ENCODE data around the gene NUP210. TPM values are rescaled to one million over a fixed set of nuclear protein-coding genes. Genes with fewer than 3 reads are reported as not detected.

Gene NUP210
- total and polyA plus RNA-seq, 2 of the 13 experiments (the other 11 are each of a cell fraction or from before 2014, with no cell fraction given) = 31.6 to 35.2 TPM

DNA sequence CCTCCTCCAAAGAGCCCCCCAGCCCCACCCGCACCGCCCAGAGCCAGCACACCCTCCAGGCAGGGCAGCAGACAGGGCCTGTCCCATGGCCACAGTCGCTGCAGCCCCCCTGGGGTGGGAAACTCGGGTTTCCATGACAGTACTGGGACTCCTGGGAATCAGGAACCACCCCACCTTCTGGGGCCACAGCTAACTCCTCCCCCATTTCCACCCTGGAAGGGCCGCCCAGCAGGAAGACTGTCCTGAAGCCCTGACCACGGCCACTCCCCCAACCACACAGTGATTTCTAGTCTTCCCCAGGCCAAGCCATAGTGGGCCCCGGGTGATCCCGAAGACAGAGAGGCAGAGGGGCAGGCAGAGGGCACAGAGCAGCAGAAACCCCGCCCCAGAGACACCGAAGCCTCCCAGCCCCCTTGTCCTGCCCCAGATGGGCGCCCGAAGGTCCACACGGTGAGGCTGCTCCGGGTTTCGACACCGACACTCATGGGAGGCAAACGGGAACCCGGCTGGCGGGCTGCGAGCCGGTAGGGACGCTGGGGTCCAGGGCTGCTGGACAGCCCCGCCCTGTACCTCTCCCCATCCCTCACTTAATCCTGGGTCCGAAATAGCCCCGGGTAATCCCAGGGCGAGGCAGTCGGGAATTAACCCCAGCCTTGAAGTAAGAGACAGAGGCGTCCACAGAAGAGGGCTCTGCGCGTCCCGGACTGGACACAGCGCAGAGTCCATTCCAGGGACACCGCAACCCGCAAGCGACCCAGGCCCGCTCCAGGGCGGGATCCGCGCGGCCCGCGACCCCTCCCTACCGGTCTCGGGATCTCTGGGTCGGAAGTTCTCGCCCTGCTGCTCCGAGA lies 138.4 kb downstream of the NUP210 start (continued):
- no peak for TF ChIP-seq JARID2 (CRISPR knock-in tag; IDR thresholded peaks at IDR 0.05; ENCODE audit: insufficient replicate concordance)
- no peak for TF ChIP-seq MBD4 (IDR thresholded peaks at IDR 0.05; ENCODE audit: borderline replicate concordance, low read length)
- TF ChIP-seq, protein P1, sequence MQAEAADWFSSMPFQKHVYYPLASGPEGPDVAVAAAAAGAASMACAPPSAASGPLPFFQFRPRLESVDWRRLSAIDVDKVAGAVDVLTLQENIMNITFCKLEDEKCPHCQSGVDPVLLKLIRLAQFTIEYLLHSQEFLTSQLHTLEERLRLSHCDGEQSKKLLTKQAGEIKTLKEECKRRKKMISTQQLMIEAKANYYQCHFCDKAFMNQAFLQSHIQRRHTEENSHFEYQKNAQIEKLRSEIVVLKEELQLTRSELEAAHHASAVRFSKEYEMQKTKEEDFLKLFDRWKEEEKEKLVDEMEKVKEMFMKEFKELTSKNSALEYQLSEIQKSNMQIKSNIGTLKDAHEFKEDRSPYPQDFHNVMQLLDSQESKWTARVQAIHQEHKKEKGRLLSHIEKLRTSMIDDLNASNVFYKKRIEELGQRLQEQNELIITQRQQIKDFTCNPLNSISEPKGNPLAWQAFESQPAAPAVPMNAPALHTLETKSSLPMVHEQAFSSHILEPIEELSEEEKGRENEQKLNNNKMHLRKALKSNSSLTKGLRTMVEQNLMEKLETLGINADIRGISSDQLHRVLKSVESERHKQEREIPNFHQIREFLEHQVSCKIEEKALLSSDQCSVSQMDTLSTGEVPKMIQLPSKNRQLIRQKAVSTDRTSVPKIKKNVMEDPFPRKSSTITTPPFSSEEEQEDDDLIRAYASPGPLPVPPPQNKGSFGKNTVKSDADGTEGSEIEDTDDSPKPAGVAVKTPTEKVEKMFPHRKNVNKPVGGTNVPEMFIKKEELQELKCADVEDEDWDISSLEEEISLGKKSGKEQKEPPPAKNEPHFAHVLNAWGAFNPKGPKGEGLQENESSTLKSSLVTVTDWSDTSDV (CRISPR knock-in tag; IDR thresholded peaks at IDR 0.05) = no peak

DNA sequence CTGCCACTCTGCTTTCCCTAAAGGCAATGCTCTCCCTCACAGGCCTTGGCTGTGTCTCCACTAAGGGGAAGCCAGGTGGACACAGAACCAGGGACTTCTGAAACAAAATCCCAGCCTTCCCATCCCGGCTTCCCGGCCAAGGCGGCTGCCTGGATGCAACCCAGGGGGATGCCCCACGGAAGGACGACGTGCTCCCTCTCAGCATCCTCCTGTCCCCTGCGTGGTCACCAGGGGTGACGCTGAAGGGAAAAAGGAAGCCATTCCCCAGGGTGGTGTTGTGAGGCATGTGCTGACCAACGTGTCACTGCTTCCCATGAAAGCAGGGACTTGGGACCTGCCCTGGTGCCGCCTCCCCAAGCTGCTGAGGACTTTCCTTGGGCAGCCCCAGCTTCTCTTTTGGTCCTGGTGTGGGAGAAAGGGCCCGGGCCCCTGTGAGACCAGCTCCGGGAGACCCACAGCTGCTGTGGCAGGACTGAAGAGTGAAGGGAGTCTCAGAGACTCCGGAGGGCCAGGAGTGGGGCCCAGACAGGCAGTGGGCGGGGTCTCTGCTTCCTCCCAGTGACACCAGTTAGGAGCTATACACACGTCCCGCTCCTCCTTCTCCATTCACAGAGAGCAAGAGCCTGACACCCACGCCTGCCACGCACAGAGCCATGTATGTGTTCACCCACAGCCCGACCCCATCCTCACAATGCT lies 139.2 kb downstream of the NUP210 start:
- Histone ChIP-seq H3K4me3 (replicated peaks in 1 of 3; ENCODE audit: insufficient read depth in 1 of 3, low read depth in 2 of 3, low read length in 3 of 3) (peak overlapping the region; percentile 76 to 94 (median 93); a peak in 5 of 6 replicates), H3K79me2 (ENCODE audit: insufficient read depth, low read length) (peaks cover 56% of the 10 kb centered on the region), H3K9me3 (ENCODE audit: low read length) (no peaks in the 10 kb centered on the region), H2AFZ (ENCODE audit: low read length) (no peak overlapping the region), H4K20me1 (ENCODE audit: insufficient read depth, low read length) (peaks cover 2% of the 10 kb centered on the region; the same call in 1 of the 2 replicates), H3K4me1 (ENCODE audit: insufficient read depth, low read length) (peaks cover 68% of the 10 kb centered on the region), H3K36me3 (replicated peaks in 1 of 2; ENCODE audit: control insufficient read depth in 1 of 2, insufficient read depth in 2 of 2, low read length in 2 of 2) (peaks cover 0 to 7% of the 10 kb centered on the region in 2 experiments; a peak in 1 of 5 replicates), H3K27ac (ENCODE audit: extremely low read length, insufficient read depth, low read length) (peak overlapping the region; percentile 81), H3K4me2 (ENCODE audit: low read depth, low read length) (peak overlapping the region; percentile 79), H3K27me3 (ENCODE audit: control insufficient read depth in 1 of 2, insufficient read depth in 2 of 2, low read length in 2 of 2) (peaks cover under 1 to 11% of the 10 kb centered on the region in 2 experiments; a peak in 3 of 5 replicates), H3K9ac (ENCODE audit: insufficient read depth, low read depth, low read length) (peak overlapping the region; percentile 88)
- ChIA-PET POLR2A (interaction anchor here (0.6 to 0.8 kb wide), 3 partner anchors 17 to 58 kb away, joined by 3 to 4 read pairs (median 3); no protein-coding TSS in a partner anchor), CTCF (ENCODE audit: low intra/inter-chr PET ratio, low total read pairs) (no interaction called here)
- ATAC-seq (peak; percentile 59), FAIRE-seq (no peak), DNase-seq (ENCODE audit: low spot score) (no peak)
- intact Hi-C loops (cut with micrococcal nuclease; ENCODE audit: unreplicated experiment) (loop anchor here (1.0 to 5.0 kb wide), 2 partner anchors 17 to 89 kb away; no protein-coding TSS in a partner anchor), in situ Hi-C loops (cut with HindIII; ENCODE audit: extremely low pct_ligation_motif_present, low pct_unique_long_range_greater_than_20kb) (loop anchor here (5.0 kb wide), 1 partner anchor 189 kb away; no protein-coding TSS in a partner anchor)
- no TSS peak for BruUV-seq (replicated peaks)
- 42% methylated on average over 13 of the region's 19 CpGs for WGBS (ENCODE audit: low lambda C conversion rate)
- TF ChIP-seq PAWR (CRISPR knock-in tag; IDR thresholded peaks at IDR 0.05; ENCODE audit: borderline replicate concordance) (no peak), SKI (IDR thresholded peaks at IDR 0.05; ENCODE audit: partially characterized antibody) (no peak), KAT7 (CRISPR knock-in tag; IDR thresholded peaks at IDR 0.05; ENCODE audit: borderline replicate concordance) (no peak), FOXC1 (CRISPR knock-in tag; IDR thresholded peaks at IDR 0.05; ENCODE audit: borderline replicate concordance) (no peak), ZNF766 (CRISPR knock-in tag; IDR thresholded peaks at IDR 0.05; ENCODE audit: borderline replicate concordance) (no peak), NRL (CRISPR knock-in tag; IDR thresholded peaks at IDR 0.05; ENCODE audit: borderline replicate concordance) (0 out of 2 replicates have a peak, but pooled peaks have one; percentile 44)
- TF ChIP-seq, protein P2, sequence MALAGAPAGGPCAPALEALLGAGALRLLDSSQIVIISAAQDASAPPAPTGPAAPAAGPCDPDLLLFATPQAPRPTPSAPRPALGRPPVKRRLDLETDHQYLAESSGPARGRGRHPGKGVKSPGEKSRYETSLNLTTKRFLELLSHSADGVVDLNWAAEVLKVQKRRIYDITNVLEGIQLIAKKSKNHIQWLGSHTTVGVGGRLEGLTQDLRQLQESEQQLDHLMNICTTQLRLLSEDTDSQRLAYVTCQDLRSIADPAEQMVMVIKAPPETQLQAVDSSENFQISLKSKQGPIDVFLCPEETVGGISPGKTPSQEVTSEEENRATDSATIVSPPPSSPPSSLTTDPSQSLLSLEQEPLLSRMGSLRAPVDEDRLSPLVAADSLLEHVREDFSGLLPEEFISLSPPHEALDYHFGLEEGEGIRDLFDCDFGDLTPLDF (CRISPR knock-in tag; IDR thresholded peaks at IDR 0.05) = no peak
- TF ChIP-seq, protein P3, sequence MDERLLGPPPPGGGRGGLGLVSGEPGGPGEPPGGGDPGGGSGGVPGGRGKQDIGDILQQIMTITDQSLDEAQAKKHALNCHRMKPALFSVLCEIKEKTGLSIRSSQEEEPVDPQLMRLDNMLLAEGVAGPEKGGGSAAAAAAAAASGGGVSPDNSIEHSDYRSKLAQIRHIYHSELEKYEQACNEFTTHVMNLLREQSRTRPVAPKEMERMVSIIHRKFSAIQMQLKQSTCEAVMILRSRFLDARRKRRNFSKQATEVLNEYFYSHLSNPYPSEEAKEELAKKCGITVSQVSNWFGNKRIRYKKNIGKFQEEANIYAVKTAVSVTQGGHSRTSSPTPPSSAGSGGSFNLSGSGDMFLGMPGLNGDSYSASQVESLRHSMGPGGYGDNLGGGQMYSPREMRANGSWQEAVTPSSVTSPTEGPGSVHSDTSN (CRISPR knock-in tag; IDR thresholded peaks at IDR 0.05) = no peak
- TF ChIP-seq, protein P4, sequence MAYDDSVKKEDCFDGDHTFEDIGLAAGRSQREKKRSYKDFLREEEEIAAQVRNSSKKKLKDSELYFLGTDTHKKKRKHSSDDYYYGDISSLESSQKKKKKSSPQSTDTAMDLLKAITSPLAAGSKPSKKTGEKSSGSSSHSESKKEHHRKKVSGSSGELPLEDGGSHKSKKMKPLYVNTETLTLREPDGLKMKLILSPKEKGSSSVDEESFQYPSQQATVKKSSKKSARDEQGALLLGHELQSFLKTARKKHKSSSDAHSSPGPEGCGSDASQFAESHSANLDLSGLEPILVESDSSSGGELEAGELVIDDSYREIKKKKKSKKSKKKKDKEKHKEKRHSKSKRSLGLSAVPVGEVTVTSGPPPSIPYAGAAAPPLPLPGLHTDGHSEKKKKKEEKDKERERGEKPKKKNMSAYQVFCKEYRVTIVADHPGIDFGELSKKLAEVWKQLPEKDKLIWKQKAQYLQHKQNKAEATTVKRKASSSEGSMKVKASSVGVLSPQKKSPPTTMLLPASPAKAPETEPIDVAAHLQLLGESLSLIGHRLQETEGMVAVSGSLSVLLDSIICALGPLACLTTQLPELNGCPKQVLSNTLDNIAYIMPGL (CRISPR knock-in tag; IDR thresholded peaks at IDR 0.05; ENCODE audit: borderline replicate concordance in 1 of 2, low read depth in 1 of 2) = 0 out of 4 replicates have a peak, but pooled peaks of 1 of the 2 experiments have one; percentile 2

Measured in HepG2 (cell line).